DOHH2 (cell line): ENCODE results near the gene ITK.
A peak's percentile ranks its signal among the peaks of the same experiment; 100 is the strongest.
"Not testable (repeated sequence)": the region's sequence is repeated elsewhere in the genome, so short reads cannot be mapped to it uniquely, and the experiment has no call there.

Experiments used
- H3F3A ChIP-seq: fragments of 200-600 bp; sonication (generic), shearing (Covaris generic); 2 replicates; pipeline ENCODE4 v1.6.0; 2016; ENCODE audit warnings: antibody characterized with exemption, mild to moderate bottlenecking; ENCODE audit not compliant: control insufficient read depth, insufficient read depth
- H3K27ac ChIP-seq: fragments of 200-600 bp; sonication (generic); 2 replicates; pipeline ENCODE4 v1.5.1; 2014; ENCODE audit warnings: low read depth, mild to moderate bottlenecking, low read length, moderate library complexity
- H3K27me3 ChIP-seq: fragments of 200-600 bp; sonication (generic); 2 replicates; pipeline ENCODE4 v1.6.1; 2014; ENCODE audit warnings: mild to moderate bottlenecking, low read length, mixed read lengths; ENCODE audit not compliant: control insufficient read depth
- H3K36me3 ChIP-seq: fragments of 200-600 bp; sonication (generic); 2 replicates; pipeline ENCODE4 v1.6.1; 2014; ENCODE audit warnings: mild to moderate bottlenecking, low read length, moderate library complexity, mixed read lengths; ENCODE audit not compliant: control insufficient read depth
- H3K4me1 ChIP-seq: fragments of 200-600 bp; sonication (generic); 2 replicates; pipeline ENCODE4 v1.6.1; 2014; ENCODE audit warnings: mild to moderate bottlenecking, low read length, mixed read lengths; ENCODE audit not compliant: control insufficient read depth
- H3K4me2 ChIP-seq: fragments of 200-600 bp; sonication (generic); 2 replicates; pipeline ENCODE4 v1.6.0; 2014; ENCODE audit warnings: mild to moderate bottlenecking, low read length, moderate library complexity
- H3K4me3 ChIP-seq: fragments of 200-600 bp; sonication (generic); 2 replicates; pipeline ENCODE4 v1.5.1; 2014; ENCODE audit warnings: mild to moderate bottlenecking, low read length, mixed read lengths
- H3K79me2 ChIP-seq: fragments of 200-600 bp; sonication (generic); 2 replicates; pipeline ENCODE4 v1.6.1; 2014; ENCODE audit warnings: mild to moderate bottlenecking, low read length, mixed read lengths; ENCODE audit not compliant: control insufficient read depth
- H3K9me2 ChIP-seq: fragments of 200-600 bp; sonication (generic); replicated peaks from 2 replicates; pipeline ENCODE4 v1.6.1; 2014; ENCODE audit warnings: mild to moderate bottlenecking, low read length, mixed read lengths; ENCODE audit not compliant: control insufficient read depth
- H3K9me3 ChIP-seq: fragments of 200-600 bp; sonication (generic); 2 replicates; pipeline ENCODE4 v1.6.1; 2014; ENCODE audit warnings: antibody characterized with exemption, low read length, mixed read lengths; ENCODE audit not compliant: control insufficient read depth, insufficient read depth
- H4K20me1 ChIP-seq: fragments of 200-600 bp; sonication (generic); 2 replicates; pipeline ENCODE4 v1.6.0; 2014; ENCODE audit warnings: low read depth, mild to moderate bottlenecking, antibody characterized with exemption, low read length, moderate library complexity; ENCODE audit not compliant: control insufficient read depth, insufficient read depth
- CTCF ChIP-seq: fragments of 200-600 bp; sonication (generic); IDR thresholded peaks from one replicate; pipeline ENCODE4 v1.5.1; 2014; ENCODE audit warnings: antibody characterized with exemption, mild to moderate bottlenecking, low read depth, low read length; ENCODE audit not compliant: poor library complexity, severe bottlenecking
- EZH2phosphoT487 ChIP-seq: fragments of 200-600 bp; sonication (generic); IDR thresholded peaks from 2 replicates; pipeline ENCODE4 v1.6.1; 2017; ENCODE audit warnings: borderline replicate concordance, mild to moderate bottlenecking, antibody characterized with exemption, low read length, moderate library complexity, mixed read lengths

Gene ITK

GRCh38 chr5:157204765-157205164 is 24.1 kb downstream of the ITK start:
- Histone ChIP-seq H3K4me3 (peak overlapping the region; percentile 10), H3K27me3 (no peaks in the 10 kb centered on the region), H3K36me3 (no peaks in the 10 kb centered on the region), H3K4me2 (peak overlapping the region; percentile 28), H4K20me1 (no peaks in the 10 kb centered on the region), H3K27ac (no peak overlapping the region), H3K4me1 (peaks cover 17% of the 10 kb centered on the region), H3F3A (no peaks in the 10 kb centered on the region), H3K9me2 (no peaks in the 10 kb centered on the region), H3K79me2 (no peaks in the 10 kb centered on the region), H3K9me3 (peaks cover 6% of the 10 kb centered on the region; the same call in 1 of the 2 replicates)
- no peak for TF ChIP-seq CTCF
- no peak for TF ChIP-seq EZH2phosphoT487

GRCh38 chr5:157205708-157206107 is 25.1 kb downstream of the ITK start:
- H3K27ac ChIP-seq, result no peak overlapping the region
- H3K4me3 ChIP-seq, result no peak overlapping the region
- H3K27me3 ChIP-seq, result no peaks in the 10 kb centered on the region
- H3K36me3 ChIP-seq, result no peaks in the 10 kb centered on the region
- H3K4me2 ChIP-seq, result no peak overlapping the region
- no peaks in the 10 kb centered on the region for H3K79me2 ChIP-seq
- no peaks in the 10 kb centered on the region for H3F3A ChIP-seq
- H3K9me3 ChIP-seq, result peaks cover 6% of the 10 kb centered on the region; the same call in 1 of the 2 replicates
- H3K9me2 ChIP-seq, result no peaks in the 10 kb centered on the region
- no peaks in the 10 kb centered on the region for H4K20me1 ChIP-seq
- TF ChIP-seq CTCF, result no peak
- no peak for TF ChIP-seq EZH2phosphoT487
- peaks cover 18% of the 10 kb centered on the region for H3K4me1 ChIP-seq

GRCh38 chr5:157210652-157211051 is 30.0 kb downstream of the ITK start:
- not testable (repeated sequence) for H3F3A ChIP-seq, H4K20me1 ChIP-seq, H3K4me3 ChIP-seq, H3K27ac ChIP-seq, H3K9me3 ChIP-seq, H3K9me2 ChIP-seq, H3K36me3 ChIP-seq, H3K27me3 ChIP-seq, H3K4me2 ChIP-seq, H3K79me2 ChIP-seq
- H3K4me1 ChIP-seq, result peaks cover 28% of the 10 kb centered on the region

GRCh38 chr5:157212307-157212706 is 31.7 kb downstream of the ITK start:
- no peaks in the 10 kb centered on the region for H3K9me3 ChIP-seq

More at GRCh38 chr5:157212307-157212706, 31.7 kb downstream of the ITK start:
- Histone ChIP-seq H3K4me1 (peaks cover 44% of the 10 kb centered on the region), H3K9me2 (no peaks in the 10 kb centered on the region), H3K79me2 (no peaks in the 10 kb centered on the region), H4K20me1 (no peaks in the 10 kb centered on the region), H3F3A (0 out of 2 replicates have a peak, but pooled peaks cover 3% of the 10 kb centered on the region), H3K27me3 (no peaks in the 10 kb centered on the region), H3K27ac (no peak overlapping the region), H3K36me3 (no peaks in the 10 kb centered on the region), H3K4me2 (no peak overlapping the region), H3K4me3 (no peak overlapping the region)
- no peak for TF ChIP-seq CTCF
- TF ChIP-seq EZH2phosphoT487, result no peak
